Activated T-cell treated with anti-CD3 and anti-CD28 coated beads, Interleukin-2, amount 50 U/mL, for 72 hours (primary cell): ENCODE measurements around the gene RAD51C. TPM values are rescaled to one million over a fixed set of nuclear protein-coding genes. Genes with fewer than 3 reads are reported as not detected.
"Not testable (repeated sequence)": the region's sequence is repeated elsewhere in the genome, so short reads cannot be mapped to it uniquely, and the experiment has no call there.

Experiments
- ATAC-seq, 2 donors: fragments of 150-1000 bp; cut with Tn5 transposase; replicated peaks in 1 of 2; 2 replicates each; pipeline ENCODE4 v1.10.0; 2021; ENCODE audit warnings: moderate library complexity in 2 of 2, mild to moderate bottlenecking in 1 of 2
- DNase-seq, 2 donors: peaks; one replicate each; pipeline ENCODE4 v3.0.0; 2021 to 2022; ENCODE audit warnings: mixed read lengths in 1 of 2
- H3K27ac Mint-ChIP-seq: one replicate; pipeline ENCODE4 v1.8.0; 2022; ENCODE audit warnings: mild to moderate bottlenecking, moderate library complexity, mixed read lengths
- H3K27me3 Mint-ChIP-seq: one replicate; pipeline ENCODE4 v1.8.0; 2022; ENCODE audit warnings: low read depth, mixed read lengths
- H3K36me3 Mint-ChIP-seq, 2 donors: one replicate each; pipeline ENCODE4 v1.8.0; 2022; ENCODE audit warnings: mixed read lengths in 2 of 2, mild to moderate bottlenecking in 1 of 2; ENCODE audit not compliant: insufficient read depth in 2 of 2
- H3K4me1 Mint-ChIP-seq: one replicate; pipeline ENCODE4 v1.8.0; 2022; ENCODE audit warnings: low read depth, mixed read lengths
- H3K4me3 Mint-ChIP-seq, 2 donors: one replicate each; pipeline ENCODE4 v1.8.0; 2022; ENCODE audit warnings: mild to moderate bottlenecking in 2 of 2, mixed read lengths in 2 of 2, moderate library complexity in 2 of 2
- H3K9me3 Mint-ChIP-seq, 2 donors: one replicate each; pipeline ENCODE4 v1.8.0; 2022; ENCODE audit warnings: mixed read lengths in 2 of 2
- total RNA-seq, 2 donors: library from RNA; stranded (reverse); gene quantifications; one replicate each; pipeline ENCODE4 v1.2.3, GENCODE V29; 2022

Gene RAD51C
- total RNA-seq, 2 donors from 2014 or later: 81.2 to 105 TPM

DNA sequence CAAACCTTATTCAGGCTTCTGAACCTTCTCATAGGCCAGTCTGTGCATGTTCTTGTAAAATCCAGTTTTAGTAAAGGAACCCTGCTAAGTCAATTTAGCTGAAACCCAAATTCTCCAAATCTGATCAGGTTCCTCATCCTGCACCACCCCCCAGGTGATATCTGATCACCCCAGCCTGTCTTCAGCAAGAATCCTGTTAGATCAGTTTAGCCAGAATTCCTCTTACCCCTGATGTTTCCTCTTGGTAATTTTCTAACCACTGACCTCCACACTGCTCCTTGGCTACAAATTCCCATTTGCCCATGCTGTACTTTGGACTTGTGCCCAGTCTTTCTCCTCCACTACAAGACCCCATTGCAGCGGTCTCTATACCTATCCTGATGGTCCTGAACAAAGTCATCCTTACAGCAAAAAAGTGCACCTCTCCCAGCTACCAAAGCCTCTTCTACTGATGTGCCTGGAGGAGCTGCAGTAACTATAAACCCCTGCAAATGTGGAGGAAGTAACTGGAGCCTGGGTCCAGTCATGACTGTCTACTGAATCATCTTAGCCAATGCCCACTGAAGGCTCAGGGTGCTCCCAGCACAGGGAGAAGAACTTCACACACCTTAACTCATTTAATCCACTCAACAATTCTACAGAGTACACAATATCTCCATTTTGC, 24.3 kb upstream of the RAD51C start:
- DNase-seq (no peak), ATAC-seq (no peak)
- no peak overlapping the region for H3K4me3 Mint-ChIP-seq
- no peaks in the 10 kb centered on the region for H3K36me3 Mint-ChIP-seq
- H3K4me1 Mint-ChIP-seq: peaks cover 13% of the 10 kb centered on the region
- H3K27ac Mint-ChIP-seq: no peak overlapping the region
- H3K9me3 Mint-ChIP-seq: no peaks in the 10 kb centered on the region
- peaks cover 25% of the 10 kb centered on the region for H3K27me3 Mint-ChIP-seq

DNA sequence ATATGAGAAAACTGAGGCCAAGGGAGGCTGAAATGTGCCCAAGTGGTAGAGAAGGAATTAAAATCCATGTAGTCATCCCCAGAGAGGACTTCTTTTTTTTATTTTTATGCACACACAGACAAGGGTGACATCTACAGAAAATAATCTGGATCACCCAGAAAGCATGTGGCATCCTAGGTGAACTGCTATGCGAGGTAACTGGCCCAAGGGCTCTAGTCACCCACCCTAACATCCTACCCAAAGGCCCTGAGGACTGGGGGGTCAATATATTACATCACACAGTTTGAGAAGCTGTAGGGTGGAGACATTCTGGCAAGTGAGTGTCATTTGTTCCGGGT, 23.8 kb upstream of the RAD51C start:
- no peak for ATAC-seq
- Mint-ChIP-seq H3K27me3 (peaks cover 25% of the 10 kb centered on the region), H3K27ac (no peak overlapping the region)

DNA sequence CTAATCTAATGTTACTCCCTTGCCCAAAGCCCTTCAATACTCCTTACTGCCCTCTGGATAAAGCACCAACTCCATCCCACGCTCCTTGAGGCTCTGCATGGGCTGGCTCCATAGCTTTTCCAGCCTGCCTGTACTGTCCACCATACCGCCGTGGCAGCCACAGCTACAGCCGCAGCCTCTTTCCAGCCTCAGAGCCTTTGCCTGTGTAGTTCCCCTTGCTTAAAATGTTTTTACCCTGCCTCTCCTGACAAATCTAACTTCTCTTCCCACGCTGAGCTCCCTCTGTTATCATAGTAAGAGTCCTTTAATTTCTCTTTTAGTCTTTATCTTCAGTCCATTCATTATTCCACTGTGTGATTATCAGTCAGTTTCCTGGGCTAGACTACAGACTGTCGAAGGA, 22.5 kb upstream of the RAD51C start:
- ATAC-seq (no peak), DNase-seq (no peak)
- H3K27ac Mint-ChIP-seq: no peak overlapping the region
- peaks cover 25% of the 10 kb centered on the region for H3K27me3 Mint-ChIP-seq
- H3K4me3 Mint-ChIP-seq: no peak overlapping the region
- no peaks in the 10 kb centered on the region for H3K36me3 Mint-ChIP-seq
- no peaks in the 10 kb centered on the region for H3K9me3 Mint-ChIP-seq
- peaks cover 13% of the 10 kb centered on the region for H3K4me1 Mint-ChIP-seq

More for the DNA sequence above, 23.8 kb upstream of the RAD51C start:
- no peak for DNase-seq
- peaks cover 13% of the 10 kb centered on the region for H3K4me1 Mint-ChIP-seq
- H3K36me3 Mint-ChIP-seq: no peaks in the 10 kb centered on the region
- H3K9me3 Mint-ChIP-seq: no peaks in the 10 kb centered on the region
- H3K4me3 Mint-ChIP-seq: no peak overlapping the region

DNA sequence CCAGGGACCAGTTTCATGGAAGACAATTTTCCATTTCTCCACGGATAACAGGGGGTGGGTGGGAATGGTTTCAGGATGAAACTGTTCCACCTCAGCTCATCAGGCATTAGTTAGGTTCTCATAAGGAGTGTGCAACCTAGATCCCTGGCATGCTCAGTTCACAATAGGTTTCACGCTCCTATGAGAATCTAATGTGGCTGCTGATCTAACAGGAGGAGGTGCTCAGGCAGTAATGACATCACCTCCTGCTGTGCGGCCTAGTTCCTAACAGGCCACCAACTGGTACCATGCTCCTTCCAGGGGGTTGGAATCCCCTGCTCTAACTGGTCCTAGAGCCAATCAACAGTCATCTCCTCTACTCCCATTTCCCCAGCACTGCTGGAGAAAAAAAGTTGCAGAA, 20.4 kb upstream of the RAD51C start:
- no peak for DNase-seq
- no peaks in the 10 kb centered on the region for H3K36me3 Mint-ChIP-seq
- H3K4me1 Mint-ChIP-seq: peaks cover 3% of the 10 kb centered on the region
- no peak for ATAC-seq
- H3K4me3 Mint-ChIP-seq: no peak overlapping the region
- H3K27me3 Mint-ChIP-seq: peaks cover 18% of the 10 kb centered on the region
- no peak overlapping the region for H3K27ac Mint-ChIP-seq
- no peaks in the 10 kb centered on the region for H3K9me3 Mint-ChIP-seq

DNA sequence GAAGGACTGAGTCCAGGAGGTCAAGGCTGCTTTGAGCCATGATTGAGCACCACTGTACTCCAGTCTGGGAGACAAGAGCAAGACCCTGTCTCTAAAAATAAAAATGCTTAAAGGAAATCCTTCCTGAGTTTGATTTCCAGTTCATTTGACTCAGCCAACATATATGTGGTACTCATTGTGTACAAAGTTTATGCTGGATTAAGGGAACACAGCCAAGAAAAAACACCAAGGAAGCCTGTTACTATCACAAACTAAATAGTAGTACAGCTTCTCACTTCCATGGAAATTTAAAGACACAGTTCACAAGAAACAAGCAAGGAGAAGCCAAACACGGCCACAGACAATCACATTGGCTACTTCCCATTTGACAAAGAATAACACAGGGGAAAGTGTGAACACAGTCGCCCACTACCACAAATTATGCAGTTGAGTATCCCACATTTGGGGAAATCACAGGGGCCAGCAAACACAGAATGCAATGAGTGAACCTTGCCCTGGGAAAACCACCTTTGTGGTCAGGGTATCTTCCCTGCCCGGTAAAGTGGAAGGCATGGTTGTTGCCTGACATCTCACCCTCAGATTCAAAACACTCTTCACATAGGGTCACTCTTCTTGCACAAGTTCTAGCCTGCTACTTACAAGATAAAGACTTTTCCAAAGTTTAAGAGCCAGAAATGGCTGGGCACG, 15.1 kb upstream of the RAD51C start:
- Mint-ChIP-seq H3K27ac (no peak overlapping the region), H3K36me3 (no peaks in the 10 kb centered on the region), H3K4me3 (no peak overlapping the region), H3K27me3 (no peaks in the 10 kb centered on the region), H3K9me3 (no peaks in the 10 kb centered on the region), H3K4me1 (no peaks in the 10 kb centered on the region)
- no peak for DNase-seq
- peak; percentile 27 to 36 for ATAC-seq

DNA sequence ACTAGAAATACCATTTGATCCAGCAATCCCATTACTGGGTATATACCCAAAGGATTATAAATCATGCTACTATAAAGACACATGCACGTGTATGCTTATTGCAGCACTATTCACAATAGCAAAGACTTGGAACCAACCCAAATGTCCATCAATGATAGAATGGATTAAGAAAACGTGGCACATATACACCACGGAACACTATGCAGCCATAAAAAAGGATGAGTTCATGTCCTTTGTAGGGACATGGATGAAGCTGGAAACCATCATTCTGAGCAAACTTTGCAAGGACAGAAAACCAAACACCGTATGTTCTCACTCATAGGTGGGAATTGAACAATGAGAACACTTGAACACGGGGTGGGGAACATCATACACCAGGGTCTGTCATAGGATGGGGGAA, 14.1 kb upstream of the RAD51C start:
- H3K4me3 Mint-ChIP-seq, H3K27me3 Mint-ChIP-seq, ATAC-seq, DNase-seq, H3K4me1 Mint-ChIP-seq, H3K27ac Mint-ChIP-seq, H3K36me3 Mint-ChIP-seq, H3K9me3 Mint-ChIP-seq: not testable (repeated sequence)

DNA sequence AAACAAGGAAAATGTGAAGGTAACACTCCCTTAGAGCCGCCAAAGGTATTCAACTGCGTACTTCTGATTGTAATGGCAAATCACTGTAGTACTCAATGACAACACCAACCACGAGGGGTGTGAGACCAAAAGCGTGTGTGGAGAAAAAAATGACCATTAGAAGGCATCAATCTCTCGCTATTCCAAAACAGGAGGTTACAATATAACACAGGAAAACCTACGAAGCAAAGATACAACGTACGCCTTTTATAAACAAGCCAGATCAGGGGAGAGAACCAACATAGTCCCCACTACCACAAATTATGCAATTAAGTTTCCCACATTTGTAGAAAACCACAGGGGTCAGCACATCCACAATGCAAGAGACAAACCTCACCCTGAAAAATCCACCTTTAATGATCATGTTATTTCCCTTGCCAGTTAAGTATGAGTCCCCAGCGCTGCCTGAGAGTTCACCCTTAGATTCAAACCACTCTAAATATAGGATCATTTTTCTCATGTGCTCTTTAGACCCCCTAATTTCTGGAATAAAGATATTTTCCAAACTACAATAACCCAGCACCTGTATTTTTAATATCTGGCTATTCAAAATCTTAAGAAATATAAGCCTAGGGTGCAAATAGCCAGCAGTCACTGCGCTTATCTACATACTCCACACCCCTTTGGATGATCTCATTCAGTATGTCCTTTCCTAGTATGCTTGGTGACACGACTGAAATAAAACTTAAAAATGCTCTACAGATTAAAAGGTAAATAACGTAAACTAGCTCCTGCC, 13.0 kb upstream of the RAD51C start:
- ATAC-seq (peak; percentile 13 to 60), DNase-seq (no peak)
- Mint-ChIP-seq H3K27me3 (no peaks in the 10 kb centered on the region), H3K27ac (no peak overlapping the region), H3K36me3 (no peaks in the 10 kb centered on the region), H3K4me1 (no peaks in the 10 kb centered on the region), H3K9me3 (no peaks in the 10 kb centered on the region), H3K4me3 (no peak overlapping the region)

DNA sequence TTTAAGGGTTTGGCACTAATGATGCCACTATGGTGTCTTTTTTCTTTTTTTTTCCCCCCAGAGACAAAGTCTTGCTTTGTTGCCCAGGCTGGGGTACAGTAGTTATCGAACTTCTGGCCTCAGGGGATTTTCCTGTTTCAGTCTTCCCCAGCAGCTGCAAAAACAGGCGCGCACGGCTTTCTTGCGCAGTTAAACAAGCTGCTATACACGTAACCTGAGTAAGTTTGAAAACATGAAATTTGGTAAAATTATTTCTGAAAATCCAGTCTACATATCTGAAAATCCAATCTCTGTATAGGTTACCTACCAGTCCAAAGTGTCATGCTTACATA, 12.4 kb upstream of the RAD51C start:
- no peak for ATAC-seq
- DNase-seq: no peak
- Mint-ChIP-seq H3K4me1 (no peaks in the 10 kb centered on the region), H3K36me3 (no peaks in the 10 kb centered on the region), H3K4me3 (no peak overlapping the region), H3K27me3 (no peaks in the 10 kb centered on the region), H3K9me3 (no peaks in the 10 kb centered on the region), H3K27ac (no peak overlapping the region)

DNA sequence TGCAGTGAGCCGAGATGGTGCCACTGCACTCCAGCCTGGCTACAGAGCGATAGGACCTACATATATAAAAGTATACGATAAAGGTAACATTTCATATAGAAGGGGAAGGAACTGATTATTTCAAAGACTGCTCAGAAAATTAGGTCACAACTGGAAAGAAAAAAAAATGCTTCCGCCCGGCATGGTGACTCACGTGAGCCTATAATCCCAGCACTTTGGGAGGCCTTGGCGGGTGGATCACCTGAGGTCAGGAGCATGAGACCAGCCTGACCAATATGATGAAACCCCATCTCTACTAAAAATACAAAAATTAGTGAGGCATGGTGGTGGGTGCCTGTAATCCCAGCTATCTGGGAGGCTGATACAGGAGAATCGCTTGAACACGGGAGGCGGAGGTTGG, 8.4 kb upstream of the RAD51C start:
- H3K27ac Mint-ChIP-seq: no peak overlapping the region
- H3K27me3 Mint-ChIP-seq: no peaks in the 10 kb centered on the region
- no peak overlapping the region for H3K4me3 Mint-ChIP-seq
- no peaks in the 10 kb centered on the region for H3K4me1 Mint-ChIP-seq
- ATAC-seq (no peak), DNase-seq (no peak)
- H3K9me3 Mint-ChIP-seq: no peaks in the 10 kb centered on the region
- no peaks in the 10 kb centered on the region for H3K36me3 Mint-ChIP-seq

DNA sequence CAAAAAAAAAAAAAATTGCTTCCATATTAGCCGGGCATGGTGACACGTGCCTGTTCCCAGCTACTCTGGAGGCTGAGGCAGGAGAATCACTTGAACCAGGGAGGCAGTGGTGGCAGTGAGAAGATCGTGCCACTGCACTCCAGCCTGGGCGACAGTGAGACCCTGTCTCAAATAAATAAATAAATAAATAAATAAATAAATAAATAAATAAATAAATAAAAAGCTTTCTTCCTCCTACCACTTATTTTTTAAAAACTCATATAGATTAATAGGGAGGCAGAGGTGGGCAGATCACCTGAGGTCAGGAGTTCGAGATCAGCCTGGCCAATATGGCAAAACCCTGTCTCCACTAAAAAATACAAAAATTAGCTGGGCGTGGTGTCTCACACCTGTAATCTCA, 7.9 kb upstream of the RAD51C start:
- H3K27me3 Mint-ChIP-seq, H3K27ac Mint-ChIP-seq, H3K4me3 Mint-ChIP-seq, H3K4me1 Mint-ChIP-seq, H3K36me3 Mint-ChIP-seq, ATAC-seq, DNase-seq, H3K9me3 Mint-ChIP-seq: not testable (repeated sequence)

DNA sequence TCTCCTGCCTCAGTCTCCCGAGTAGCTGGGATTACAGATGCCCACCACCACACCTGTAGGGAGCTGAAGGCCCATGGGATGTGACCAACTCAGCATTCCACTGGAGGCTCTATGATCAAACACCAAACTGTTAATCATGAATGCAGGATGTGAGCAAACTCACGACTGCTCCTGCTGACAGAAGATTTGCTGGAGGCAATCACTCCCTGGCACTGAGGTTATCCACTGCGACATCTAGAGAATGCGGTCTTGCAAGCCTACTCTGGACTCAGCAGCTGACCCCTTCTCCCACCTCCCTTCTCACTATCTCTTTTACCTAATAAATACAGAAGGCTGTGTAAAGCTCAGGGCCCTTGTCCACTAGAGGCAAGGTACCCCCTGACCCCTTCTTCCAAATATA, 5.4 kb upstream of the RAD51C start:
- Mint-ChIP-seq H3K36me3 (no peaks in the 10 kb centered on the region), H3K27me3 (no peaks in the 10 kb centered on the region), H3K27ac (no peak overlapping the region), H3K9me3 (no peaks in the 10 kb centered on the region), H3K4me1 (no peaks in the 10 kb centered on the region), H3K4me3 (no peak overlapping the region)
- ATAC-seq: no peak
- no peak for DNase-seq

DNA sequence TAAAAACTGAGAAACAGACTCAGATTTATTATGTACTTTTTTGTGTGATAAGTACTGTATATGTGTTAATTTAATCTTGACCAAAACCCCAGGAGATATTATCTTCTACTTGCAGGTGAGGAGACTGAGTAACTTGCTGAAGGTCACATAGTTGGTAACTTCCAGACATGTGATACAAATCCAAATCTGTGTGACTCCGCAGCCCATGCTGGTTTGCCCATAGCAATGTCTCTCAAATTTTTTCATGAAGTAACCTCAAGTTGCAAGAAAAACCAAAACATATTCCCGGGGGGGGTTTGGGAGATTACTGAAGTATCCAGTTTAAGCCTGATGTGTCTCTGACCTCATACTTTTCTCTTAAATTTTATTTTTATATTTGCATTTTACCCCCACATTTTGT, 3.9 kb upstream of the RAD51C start:
- ATAC-seq (no peak), DNase-seq (no peak)
- H3K36me3 Mint-ChIP-seq: peaks cover 4 to 6% of the 10 kb centered on the region in 2 donors
- no peaks in the 10 kb centered on the region for H3K27me3 Mint-ChIP-seq
- no peaks in the 10 kb centered on the region for H3K9me3 Mint-ChIP-seq
- H3K4me1 Mint-ChIP-seq: peaks cover 15% of the 10 kb centered on the region
- no peak overlapping the region for H3K27ac Mint-ChIP-seq
- no peak overlapping the region for H3K4me3 Mint-ChIP-seq

DNA sequence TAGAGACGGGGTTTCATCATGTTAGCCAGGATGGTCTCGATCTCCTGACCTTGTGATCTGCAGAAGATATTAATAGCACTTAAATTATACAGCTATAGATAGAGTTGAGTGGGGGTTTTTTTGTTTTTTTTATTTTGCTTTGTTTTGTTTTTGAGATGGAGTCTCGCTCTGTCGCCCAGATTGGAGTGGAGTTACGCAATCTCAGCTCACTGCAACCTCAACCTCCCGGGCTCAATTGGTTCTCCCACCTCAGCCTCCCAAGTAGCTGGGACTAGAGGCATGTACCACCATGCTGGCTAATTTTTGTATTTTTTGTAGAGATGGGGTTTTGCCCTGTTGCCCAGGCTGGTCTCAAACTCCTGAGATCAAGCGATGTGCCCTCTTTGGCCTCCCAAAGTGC, 2.4 kb upstream of the RAD51C start:
- not testable (repeated sequence) for DNase-seq, ATAC-seq, H3K4me3 Mint-ChIP-seq, H3K36me3 Mint-ChIP-seq, H3K27ac Mint-ChIP-seq, H3K27me3 Mint-ChIP-seq, H3K9me3 Mint-ChIP-seq
- H3K4me1 Mint-ChIP-seq: peaks cover 29% of the 10 kb centered on the region
